NT2/D1 (cell line): Measurements from ENCODE around the gene BRINP2.

Source experiments
- YY1 ChIP-seq: IDR thresholded peaks from 2 replicates; pipeline ENCODE4 v1.6.1; 2011; ENCODE audit not compliant: insufficient read length, insufficient read depth
- ZNF274 ChIP-seq: IDR thresholded peaks from 2 replicates; pipeline ENCODE4 v1.6.1; 2011; ENCODE audit warnings: mild to moderate bottlenecking, low read depth, low read length

- TF ChIP-seq ZNF274: no peak
- no peak for TF ChIP-seq YY1
These were observed 108.0 kb downstream of the BRINP2 start for GRCh38 chr1:177278626-177279390.
